ENCODE data around the gene IFNA4. TPM values are rescaled to one million over a fixed set of nuclear protein-coding genes. Genes with fewer than 3 reads are reported as not detected.
"Not testable (repeated sequence)": the region's sequence is repeated elsewhere in the genome, so short reads cannot be mapped to it uniquely, and the experiment has no call there.

The IFNA4 gene
- polyA plus RNA-seq (ENCODE audit: insufficient read length in 12 of 12), result not detected
- long read RNA-seq, donor 1, result 0 reads
- long read RNA-seq, donor 2, result 0 reads
- long read RNA-seq, donor 3, result 0 reads
- long read RNA-seq, donor 4, result 0 reads
- long read RNA-seq, donor 5, result 0 reads
- long read RNA-seq, donor 6, result 0 reads
- long read RNA-seq, donor 7, result 0 reads
- long read RNA-seq, donor 8, result 0 reads
- long read RNA-seq, donor 9, result 0 reads
- long read RNA-seq, donor 10, result 0 reads
- long read RNA-seq, donor 11, result 0 reads

- DNase-seq, result not testable (repeated sequence)
Measured at GRCh38 chr9:21187487-21187886, at the start of gene IFNA4. TSS of gene IFNA4 (minus strand) at chr9:21187587. CDS start at chr9:21187531, 56 bp downstream.

- not testable (repeated sequence) for DNase-seq
Measured at GRCh38 chr9:21236360-21236714, 49.0 kb upstream of the IFNA4 start.

- DNase-seq, result peak; percentile 25
Measured at GRCh38 chr9:21235468-21236359, 48.3 kb upstream of the IFNA4 start.

- DNase-seq, result no peak
Measured at GRCh38 chr9:21234153-21234687, 46.8 kb upstream of the IFNA4 start.

GRCh38 chr9:21233258-21233657 is 45.9 kb upstream of the IFNA4 start:
- no peak for DNase-seq

GRCh38 chr9:21228122-21228521 is 40.7 kb upstream of the IFNA4 start, which contains the start of gene IFNA17:
TSS of gene IFNA17 (minus strand) at chr9:21228222. CDS start at chr9:21228173, 49 bp downstream.
- DNase-seq, result no peak

GRCh38 chr9:21217211-21217610 is 29.8 kb upstream of the IFNA4 start, which contains the start of gene IFNA16:
TSS of gene IFNA16 (minus strand) at chr9:21217311. CDS start at chr9:21217305, 6 bp downstream.
- DNase-seq, result not testable (repeated sequence)

- not testable (repeated sequence) for DNase-seq
Measured at GRCh38 chr9:21213411-21214326, 26.3 kb upstream of the IFNA4 start.

- not testable (repeated sequence) for DNase-seq
Measured at GRCh38 chr9:21212160-21212559, 24.8 kb upstream of the IFNA4 start.

- not testable (repeated sequence) for DNase-seq
Measured at GRCh38 chr9:21210782-21211181, 23.4 kb upstream of the IFNA4 start.

- no peak for DNase-seq
Measured at GRCh38 chr9:21210311-21210710, 22.9 kb upstream of the IFNA4 start.

- DNase-seq, result not testable (repeated sequence)
Measured at GRCh38 chr9:21207043-21207442, 19.7 kb upstream of the IFNA4 start, which contains the start of gene IFNA10. TSS of gene IFNA10 (minus strand) at chr9:21207143. CDS start at chr9:21207097, 46 bp downstream.

GRCh38 chr9:21205204-21205603 is 17.8 kb upstream of the IFNA4 start:
- no peak for DNase-seq

- DNase-seq, result not testable (repeated sequence)
Measured at GRCh38 chr9:21202105-21202504, 14.7 kb upstream of the IFNA4 start, which contains the start of gene IFNA7. TSS of gene IFNA7 (minus strand) at chr9:21202205. CDS start at chr9:21202165, 40 bp downstream.

- not testable (repeated sequence) for DNase-seq
Measured at GRCh38 chr9:21194867-21195776, 7.7 kb upstream of the IFNA4 start.

GRCh38 chr9:21182810-21183736 is 4.3 kb downstream of the IFNA4 start:
- DNase-seq, result not testable (repeated sequence)

- no peak for DNase-seq
Measured at GRCh38 chr9:21174671-21175070, 12.7 kb downstream of the IFNA4 start.

GRCh38 chr9:21172156-21172555 is 15.2 kb downstream of the IFNA4 start:
- DNase-seq, result no peak

GRCh38 chr9:21171351-21171750 is 16.0 kb downstream of the IFNA4 start:
- DNase-seq, result no peak
